Measurements from ENCODE around the gene HDAC1.
A peak's percentile ranks its signal among the peaks of the same experiment; 100 is the strongest.
"Not testable (repeated sequence)": the region's sequence is repeated elsewhere in the genome, so short reads cannot be mapped to it uniquely, and the experiment has no call there.

The HDAC1 gene

DNA sequence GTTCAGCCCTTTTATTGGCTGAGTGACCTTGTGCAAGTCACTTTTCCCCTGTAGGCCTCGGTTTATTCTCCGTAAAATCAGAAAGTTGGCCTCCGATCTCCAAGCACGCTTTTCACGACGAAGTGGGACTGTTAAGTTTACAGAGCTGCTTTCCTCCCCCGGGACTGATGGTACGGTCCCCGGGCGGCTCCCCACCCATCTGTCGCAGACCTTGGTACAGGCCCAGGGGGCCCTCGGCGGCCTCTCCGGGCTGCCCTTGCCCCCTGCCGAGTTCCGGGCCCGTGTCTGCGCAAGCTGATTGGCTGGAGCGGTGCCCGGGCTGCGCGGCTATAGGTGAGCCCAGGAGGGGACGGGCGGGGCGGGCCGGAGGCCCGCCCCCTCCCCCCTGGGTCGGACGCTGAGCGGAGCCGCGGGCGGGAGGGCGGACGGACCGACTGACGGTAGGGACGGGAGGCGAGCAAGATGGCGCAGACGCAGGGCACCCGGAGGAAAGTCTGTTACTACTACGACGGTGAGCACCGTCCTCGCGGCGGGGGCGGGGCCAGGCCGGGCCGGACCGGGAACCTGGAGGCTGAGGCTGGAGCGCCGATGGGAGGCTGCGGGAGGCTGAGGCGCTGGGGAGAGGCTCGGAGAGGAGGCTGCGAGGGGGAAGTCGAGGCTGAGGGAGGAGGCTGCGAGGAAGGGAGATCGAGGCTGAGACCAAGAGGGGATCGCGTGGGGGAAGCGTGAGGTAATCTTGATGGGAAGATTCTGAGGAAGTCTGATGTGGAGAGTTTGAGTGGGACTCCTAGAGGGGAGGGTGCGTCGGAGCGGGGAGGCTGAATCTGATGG, at the start of gene HDAC1:
Gene HDAC1 (plus strand): TSS at position 376 of the 831 bp plus-strand sequence. CDS start 87 bp downstream, at position 463.
- DNase-seq: peak; percentile 89

- no peak for DNase-seq
Measured at GRCh38 chr1:32242341-32242851, 49.5 kb upstream of the HDAC1 start.

GRCh38 chr1:32246888-32247273, 45.0 kb upstream of the HDAC1 start, which contains the start of gene FAM167B:
FAM167B (plus strand) TSS chr1:32247222; CDS start chr1:32247422, 200 bp downstream.
- DNase-seq: no peak

- DNase-seq: no peak
Measured at GRCh38 chr1:32247452-32247851, 44.4 kb upstream of the HDAC1 start.

GRCh38 chr1:32247983-32248889, 43.6 kb upstream of the HDAC1 start:
- DNase-seq: peak; percentile 73

DNA sequence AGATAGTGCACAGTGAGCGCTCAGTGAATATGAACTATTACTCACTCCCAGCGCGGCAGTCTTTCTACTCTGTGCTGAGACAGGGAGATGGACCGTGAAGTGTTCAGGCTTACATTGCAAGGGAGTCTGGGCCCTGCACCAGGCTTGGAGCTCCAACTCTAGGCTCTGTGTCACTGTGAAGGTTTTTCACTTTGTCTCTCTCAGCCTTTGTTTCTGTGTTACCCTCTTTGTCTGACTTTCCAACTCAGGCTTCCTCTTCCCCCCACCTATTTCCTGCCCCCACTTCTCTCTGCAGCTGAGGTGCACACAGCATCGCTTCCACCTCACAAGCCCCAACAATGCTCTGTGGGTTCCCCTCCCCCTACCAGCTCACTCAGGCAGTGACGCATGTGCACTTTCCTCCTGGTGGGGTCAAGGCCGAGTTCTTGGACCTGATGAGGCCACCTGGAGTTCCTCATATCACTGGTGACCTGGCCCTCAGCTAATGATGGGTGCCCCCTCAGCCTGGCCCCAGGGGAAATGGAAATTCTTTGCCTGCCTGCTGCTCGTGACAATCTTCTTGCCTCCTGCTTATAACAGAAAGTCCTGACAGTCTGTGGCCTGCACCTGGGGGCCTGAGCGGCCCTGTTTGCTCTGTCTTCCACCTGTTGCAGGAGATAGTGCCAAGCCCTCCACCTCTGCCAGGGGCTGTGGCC, 41.9 kb upstream of the HDAC1 start:
- DNase-seq: no peak

GRCh38 chr1:32250893-32251716, 40.8 kb upstream of the HDAC1 start, which contains the start of gene LCK:
LCK (plus strand) TSS chr1:32251265; CDS start chr1:32274330, 23,065 bp downstream.
- DNase-seq: no peak

- DNase-seq: no peak
Measured at GRCh38 chr1:32255072-32256071, 36.5 kb upstream of the HDAC1 start.

- DNase-seq: no peak
Measured at GRCh38 chr1:32256473-32257226, 35.2 kb upstream of the HDAC1 start.

DNA sequence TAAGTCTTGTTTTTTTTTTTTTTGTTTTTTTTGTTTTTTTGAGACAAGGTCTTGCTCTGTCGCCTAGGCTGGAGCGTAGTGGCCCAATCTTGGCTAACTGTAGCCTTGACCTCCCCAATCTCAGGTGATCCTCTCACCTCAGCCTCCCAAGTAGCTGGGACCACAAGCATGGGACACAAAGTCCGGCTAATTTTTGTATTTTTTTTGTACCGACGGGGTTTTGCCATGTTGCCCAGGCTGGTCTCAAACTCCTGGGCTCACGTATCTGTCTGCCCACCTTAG, 34.7 kb upstream of the HDAC1 start:
- no peak for DNase-seq

GRCh38 chr1:32263236-32263593, 28.7 kb upstream of the HDAC1 start:
- DNase-seq: not testable (repeated sequence)

DNA sequence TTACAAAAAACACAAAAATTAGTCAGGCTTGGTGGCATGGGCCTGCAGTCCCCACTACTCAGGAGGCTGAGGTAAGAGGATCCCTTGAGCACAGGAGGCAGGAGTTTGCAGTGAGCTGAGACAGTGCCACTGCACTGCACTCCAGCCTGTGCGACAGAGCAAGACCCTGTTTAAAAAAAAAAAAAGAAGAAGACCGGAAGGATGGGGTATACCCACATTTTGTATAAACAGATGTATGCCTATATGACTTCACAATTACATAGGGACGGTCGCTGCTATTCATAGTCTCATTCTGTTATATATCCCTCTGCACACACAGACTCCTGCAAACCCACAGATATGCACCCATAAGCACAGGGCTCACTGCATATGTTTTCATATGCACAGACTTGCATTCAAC, 28.1 kb upstream of the HDAC1 start:
- DNase-seq: no peak

GRCh38 chr1:32265846-32266245, 26.0 kb upstream of the HDAC1 start:
- DNase-seq: no peak

DNA sequence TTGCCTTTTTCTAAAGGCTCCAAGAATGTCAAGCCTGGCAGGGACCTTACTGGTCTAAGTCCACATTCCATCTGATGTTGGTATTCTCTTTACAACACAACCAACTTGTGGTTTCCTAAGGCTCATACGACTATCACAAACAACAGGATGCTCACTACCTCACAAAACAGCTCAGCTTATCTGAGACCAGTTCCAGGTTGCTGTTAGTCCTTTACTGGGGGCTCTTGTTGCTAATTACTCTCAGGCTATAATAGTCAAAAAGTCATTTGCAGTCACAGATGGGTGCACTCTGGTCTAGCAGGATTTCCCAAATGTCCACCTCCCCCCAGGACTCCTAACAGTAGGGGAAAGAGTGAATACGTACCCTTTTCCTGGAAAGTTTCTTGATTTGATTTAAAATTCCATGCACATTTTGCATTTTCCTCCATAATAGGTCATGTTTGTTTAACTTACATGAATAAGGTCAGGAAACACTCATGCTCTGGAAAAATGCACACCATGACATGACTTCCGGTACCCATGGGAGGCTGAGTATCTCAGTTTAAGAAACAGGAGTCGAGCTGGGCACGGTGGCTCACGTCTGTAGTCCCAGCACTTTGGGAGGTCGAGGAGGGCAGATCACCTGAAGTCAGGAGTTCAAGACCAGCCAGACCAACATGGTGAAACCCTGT, 24.8 kb upstream of the HDAC1 start:
- no peak for DNase-seq

GRCh38 chr1:32269744-32270143, 22.1 kb upstream of the HDAC1 start:
- DNase-seq: no peak

GRCh38 chr1:32272557-32273390, 19.1 kb upstream of the HDAC1 start:
- no peak for DNase-seq

DNA sequence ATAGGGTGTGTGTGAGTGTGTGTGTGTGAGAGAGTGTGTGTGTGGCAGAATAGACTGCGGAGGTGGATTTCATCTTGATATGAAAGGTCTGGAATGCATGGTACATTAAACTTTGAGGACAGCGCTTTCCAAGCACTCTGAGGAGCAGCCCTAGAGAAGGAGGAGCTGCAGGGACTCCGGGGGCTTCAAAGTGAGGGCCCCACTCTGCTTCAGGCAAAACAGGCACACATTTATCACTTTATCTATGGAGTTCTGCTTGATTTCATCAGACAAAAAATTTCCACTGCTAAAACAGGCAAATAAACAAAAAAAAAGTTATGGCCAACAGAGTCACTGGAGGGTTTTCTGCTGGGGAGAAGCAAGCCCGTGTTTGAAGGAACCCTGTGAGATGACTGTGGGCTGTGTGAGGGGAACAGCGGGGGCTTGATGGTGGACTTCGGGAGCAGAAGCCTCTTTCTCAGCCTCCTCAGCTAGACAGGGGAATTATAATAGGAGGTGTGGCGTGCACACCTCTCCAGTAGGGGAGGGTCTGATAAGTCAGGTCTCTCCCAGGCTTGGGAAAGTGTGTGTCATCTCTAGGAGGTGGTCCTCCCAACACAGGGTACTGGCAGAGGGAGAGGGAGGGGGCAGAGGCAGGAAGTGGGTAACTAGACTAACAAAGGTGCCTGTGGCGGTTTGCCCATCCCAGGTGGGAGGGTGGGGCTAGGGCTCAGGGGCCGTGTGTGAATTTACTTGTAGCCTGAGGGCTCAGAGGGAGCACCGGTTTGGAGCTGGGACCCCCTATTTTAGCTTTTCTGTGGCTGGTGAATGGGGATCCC, 18.3 kb upstream of the HDAC1 start:
- DNase-seq: peak; percentile 47
